HAP-1 (cell line): ENCODE data around the gene MLXIP.
A peak's percentile ranks its signal among the peaks of the same experiment; 100 is the strongest.

Source experiments
- DNase-seq, 2 experiments: peaks; one replicate each; pipeline ENCODE4 v3.0.0-alpha.2; 2016 to 2020; ENCODE audit warnings: low spot score in 2 of 2
- H3K27me3 ChIP-seq: fragments of 250-450 bp; sonication (Bioruptor Pico); 2 replicates; pipeline ENCODE4 v1.5.1; 2020; ENCODE audit warnings: low read depth, mild to moderate bottlenecking, moderate library complexity
- H3K36me3 ChIP-seq: fragments of 250-450 bp; sonication (Bioruptor Pico); replicated peaks from 2 replicates; pipeline ENCODE4 v1.5.1; 2020; ENCODE audit warnings: mild to moderate bottlenecking
- H3K4me1 ChIP-seq: fragments of 250-450 bp; sonication (Bioruptor Pico); 2 replicates; pipeline ENCODE4 v1.5.1; 2020; ENCODE audit warnings: mild to moderate bottlenecking
- H3K4me3 ChIP-seq: fragments of 250-450 bp; sonication (Bioruptor Pico); 2 replicates; pipeline ENCODE4 v1.5.1; 2020; ENCODE audit warnings: mild to moderate bottlenecking, moderate library complexity
- H3K9me3 ChIP-seq: fragments of 250-450 bp; sonication (Bioruptor Pico); 2 replicates; pipeline ENCODE4 v1.5.1; 2020; ENCODE audit warnings: mild to moderate bottlenecking, moderate library complexity
- in situ Hi-C: fragments of 300-500 bp; cut with MboI; formaldehyde crosslinking; loops from 3 replicates; pipeline ENCODE4 v1.14.3; 2020; ENCODE audit warnings: low sequenced_read_pairs, inconsistent platforms, mixed read lengths

Gene MLXIP

GRCh38 chr12:122185494-122186082 is 107.0 kb downstream of the MLXIP start:
- H3K27me3 ChIP-seq = no peaks in the 10 kb centered on the region
- H3K4me1 ChIP-seq = no peaks in the 10 kb centered on the region
- no peaks in the 10 kb centered on the region for H3K36me3 ChIP-seq
- no peaks in the 10 kb centered on the region for H3K9me3 ChIP-seq
- DNase-seq = no peak
- in situ Hi-C loops = no loop called here
- no peak overlapping the region for H3K4me3 ChIP-seq

GRCh38 chr12:122187466-122187865 is 108.9 kb downstream of the MLXIP start:
- in situ Hi-C loops = no loop called here
- H3K36me3 ChIP-seq = no peaks in the 10 kb centered on the region
- no peaks in the 10 kb centered on the region for H3K9me3 ChIP-seq
- no peak overlapping the region for H3K4me3 ChIP-seq
- DNase-seq = no peak
- no peaks in the 10 kb centered on the region for H3K4me1 ChIP-seq
- no peaks in the 10 kb centered on the region for H3K27me3 ChIP-seq

GRCh38 chr12:122189626-122190475 is 111.3 kb downstream of the MLXIP start:
- Histone ChIP-seq H3K4me3 (no peak overlapping the region), H3K36me3 (no peaks in the 10 kb centered on the region), H3K9me3 (no peaks in the 10 kb centered on the region), H3K4me1 (no peaks in the 10 kb centered on the region), H3K27me3 (no peaks in the 10 kb centered on the region)
- DNase-seq = no peak
- in situ Hi-C loops = loop anchor here (10.0 kb wide), 1 partner anchor 135 kb away; no protein-coding TSS in a partner anchor

- Histone ChIP-seq H3K4me1 (no peaks in the 10 kb centered on the region), H3K27me3 (no peaks in the 10 kb centered on the region), H3K4me3 (no peak overlapping the region), H3K9me3 (0 out of 2 replicates have a peak, but pooled peaks cover 3% of the 10 kb centered on the region), H3K36me3 (no peaks in the 10 kb centered on the region)
- in situ Hi-C loops = loop anchor here (10.0 kb wide), 1 partner anchor 136 kb away; no protein-coding TSS in a partner anchor
- DNase-seq = peak; percentile 57 to 85
These were observed 112.5 kb downstream of the MLXIP start for GRCh38 chr12:122190842-122191668.

- Histone ChIP-seq H3K9me3 (0 out of 2 replicates have a peak, but pooled peaks cover 3% of the 10 kb centered on the region), H3K27me3 (no peaks in the 10 kb centered on the region), H3K36me3 (no peaks in the 10 kb centered on the region), H3K4me3 (no peak overlapping the region), H3K4me1 (no peaks in the 10 kb centered on the region)
- in situ Hi-C loops = loop anchor here (10.0 kb wide), 1 partner anchor 138 kb away; no protein-coding TSS in a partner anchor
- no peak for DNase-seq
These were observed 113.9 kb downstream of the MLXIP start for GRCh38 chr12:122192441-122192840.

GRCh38 chr12:122194804-122195203 is 116.2 kb downstream of the MLXIP start:
- in situ Hi-C loops = loop anchor here (10.0 kb wide), 1 partner anchor 140 kb away; no protein-coding TSS in a partner anchor
- H3K4me3 ChIP-seq = no peak overlapping the region
- no peaks in the 10 kb centered on the region for H3K27me3 ChIP-seq
- 0 out of 2 replicates have a peak, but pooled peaks cover 3% of the 10 kb centered on the region for H3K9me3 ChIP-seq
- no peaks in the 10 kb centered on the region for H3K36me3 ChIP-seq
- no peaks in the 10 kb centered on the region for H3K4me1 ChIP-seq
- no peak for DNase-seq

GRCh38 chr12:122195405-122195804 is 116.8 kb downstream of the MLXIP start:
- Histone ChIP-seq H3K4me1 (no peaks in the 10 kb centered on the region), H3K27me3 (no peaks in the 10 kb centered on the region), H3K9me3 (0 out of 2 replicates have a peak, but pooled peaks cover 3% of the 10 kb centered on the region), H3K4me3 (no peak overlapping the region), H3K36me3 (no peaks in the 10 kb centered on the region)
- no peak for DNase-seq
- in situ Hi-C loops = loop anchor here (10.0 kb wide), 1 partner anchor 141 kb away; no protein-coding TSS in a partner anchor
